Keratinocyte (primary cell): ENCODE results near the gene CDKN3. TPM values are rescaled to one million over a fixed set of nuclear protein-coding genes. Genes with fewer than 3 reads are reported as not detected.
A peak's percentile ranks its signal among the peaks of the same experiment; 100 is the strongest.

ENCODE experiments used
- DNase-seq: peaks from one replicate; pipeline ENCODE4 v3.0.0-alpha.2; 2011; ENCODE audit warnings: low read depth, missing footprints, low spot score
- FAIRE-seq: peaks from 2 replicates; lab custom pipeline; 2011; peaks lifted over from hg19 to GRCh38; lab: Jason Lieb, UNC
- H2AFZ ChIP-seq: 2 replicates; pipeline ENCODE4 v1.6.0; 2012; ENCODE audit warnings: low read length, control low read depth, inconsistent platforms; ENCODE audit not compliant: control insufficient read depth
- H3K27ac ChIP-seq: 2 replicates; pipeline ENCODE4 v1.5.1; 2011; ENCODE audit warnings: low read length; ENCODE audit not compliant: control insufficient read depth, insufficient read depth
- H3K27me3 ChIP-seq: 3 replicates; pipeline ENCODE4 v1.6.0; 2011; ENCODE audit warnings: low read length; ENCODE audit not compliant: control insufficient read depth, insufficient read depth; ENCODE audit errors: extremely low read depth
- H3K36me3 ChIP-seq, 2 experiments: 2 replicates in 1 of 2; 3 replicates in 1 of 2; pipeline ENCODE4 v1.5.1; 2011; ENCODE audit warnings: low read length in 2 of 2, mild to moderate bottlenecking in 1 of 2; ENCODE audit not compliant: control insufficient read depth in 2 of 2, insufficient read depth in 2 of 2; ENCODE audit errors: extremely low read depth in 1 of 2
- H3K4me1 ChIP-seq: 3 replicates; pipeline ENCODE4 v1.5.1; 2011; ENCODE audit warnings: low read length; ENCODE audit not compliant: control insufficient read depth, insufficient read depth; ENCODE audit errors: extremely low read depth
- H3K4me2 ChIP-seq: 3 replicates; pipeline ENCODE4 v1.6.0; 2011; ENCODE audit warnings: low read depth, low read length; ENCODE audit not compliant: control insufficient read depth, insufficient read depth; ENCODE audit errors: extremely low read depth
- H3K4me3 ChIP-seq, 3 experiments: fragments of 200-600 bp in 1 of 3; sonication (generic) in 1 of 3; 2 replicates in 2 of 3; 3 replicates in 1 of 3; pipeline ENCODE4 v1.5.1; 2011 to 2016; ENCODE audit warnings: low read length in 3 of 3, mild to moderate bottlenecking in 3 of 3, control low read depth in 2 of 3, inconsistent platforms in 1 of 3, low read depth in 1 of 3, mixed read lengths in 1 of 3, mixed run types in 1 of 3, moderate library complexity in 1 of 3; ENCODE audit not compliant: control insufficient read depth in 2 of 3, insufficient read depth in 2 of 3; ENCODE audit errors: extremely low read depth in 1 of 3
- H3K79me2 ChIP-seq: 2 replicates; pipeline ENCODE4 v1.6.0; 2012; ENCODE audit warnings: low read length; ENCODE audit not compliant: control insufficient read depth, insufficient read depth
- H3K9ac ChIP-seq: 3 replicates; pipeline ENCODE4 v1.6.0; 2011; ENCODE audit warnings: low read length; ENCODE audit not compliant: control insufficient read depth, insufficient read depth; ENCODE audit errors: extremely low read depth
- H3K9me1 ChIP-seq: 3 replicates; pipeline ENCODE4 v1.6.0; 2011; ENCODE audit warnings: low read length; ENCODE audit not compliant: control insufficient read depth, insufficient read depth; ENCODE audit errors: extremely low read depth
- H3K9me3 ChIP-seq: 2 replicates; pipeline ENCODE4 v1.5.1; 2012; ENCODE audit warnings: low read depth, low read length; ENCODE audit not compliant: control insufficient read depth
- H4K20me1 ChIP-seq: 3 replicates; pipeline ENCODE4 v1.6.0; 2011; ENCODE audit warnings: low read length; ENCODE audit not compliant: control insufficient read depth, insufficient read depth; ENCODE audit errors: extremely low read depth
- EZH2 ChIP-seq: IDR thresholded peaks from one replicate; pipeline ENCODE4 v1.6.1; 2012; ENCODE audit warnings: inconsistent platforms, mild to moderate bottlenecking, low read length, moderate library complexity
- dilution Hi-C: fragments of 300-500 bp; cut with MboI; formaldehyde crosslinking; loops from one replicate; pipeline ENCODE4 v1.7.0; 2020; ENCODE audit warnings: low sequenced_read_pairs; ENCODE audit not compliant: extremely low pct_ligation_motif_present
- polyA plus RNA-seq, 5 experiments: library from polyadenylated mRNA; depleted of rRNA in 3 of 5; stranded (reverse) in 3 of 5; stranded (forward) in 1 of 5; unstranded in 1 of 5; fragments of >200 nt; gene quantifications; 1 replicate in 1 of 5; 2 replicates in 3 of 5; 3 replicates in 1 of 5; pipeline versions ENCODE4 v1.2.1 to v1.2.3, GENCODE V29; 2011 to 2012; ENCODE audit warnings: missing spikeins in 2 of 5, low read depth in 1 of 5, low replicate concordance in 1 of 5
- TF ChIP-seq, protein P1 (sequence below), 3 experiments: IDR thresholded peaks in 1 of 3; conservative IDR thresholded peaks in 1 of 3; optimal IDR thresholded peaks in 1 of 3; 2 replicates in 2 of 3; 3 replicates in 1 of 3; pipeline versions ENCODE3 to v1.5.1; 2011; ENCODE audit warnings: low read length in 3 of 3, mild to moderate bottlenecking in 3 of 3, moderate library complexity in 2 of 3, control low read depth in 1 of 3, inconsistent platforms in 1 of 3; ENCODE audit not compliant: insufficient read depth in 2 of 3; ENCODE audit errors: extremely low read depth in 1 of 3

The CDKN3 gene
- polyA plus RNA-seq, 1 donor (not counting 4 experiments of a cell fraction or from before 2014, with no cell fraction given): 51.6 TPM

DNA sequence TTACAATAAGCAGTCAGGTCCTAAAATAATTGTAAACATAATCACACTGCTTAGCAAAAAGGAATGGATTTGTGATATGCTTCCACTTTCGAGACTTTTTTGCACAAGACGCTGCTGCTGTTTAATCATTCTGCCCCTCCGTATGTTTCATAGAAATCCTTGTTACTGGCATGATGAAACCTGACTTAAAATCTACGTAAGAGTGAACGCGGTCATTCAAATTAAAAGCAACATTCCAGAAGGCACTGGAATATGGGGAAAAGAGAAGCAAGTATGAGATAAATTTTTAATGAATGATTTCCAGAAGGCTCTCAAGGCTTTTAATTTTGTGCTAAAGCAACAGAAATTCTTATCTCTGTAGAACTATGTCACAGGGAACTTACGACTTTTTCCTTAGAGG, 43.2 kb downstream of the CDKN3 start:
- H4K20me1 ChIP-seq: peaks cover 5% of the 10 kb centered on the region
- no peaks in the 10 kb centered on the region for H3K27me3 ChIP-seq
- peaks cover 55% of the 10 kb centered on the region for H3K79me2 ChIP-seq
- TF ChIP-seq, protein P1, sequence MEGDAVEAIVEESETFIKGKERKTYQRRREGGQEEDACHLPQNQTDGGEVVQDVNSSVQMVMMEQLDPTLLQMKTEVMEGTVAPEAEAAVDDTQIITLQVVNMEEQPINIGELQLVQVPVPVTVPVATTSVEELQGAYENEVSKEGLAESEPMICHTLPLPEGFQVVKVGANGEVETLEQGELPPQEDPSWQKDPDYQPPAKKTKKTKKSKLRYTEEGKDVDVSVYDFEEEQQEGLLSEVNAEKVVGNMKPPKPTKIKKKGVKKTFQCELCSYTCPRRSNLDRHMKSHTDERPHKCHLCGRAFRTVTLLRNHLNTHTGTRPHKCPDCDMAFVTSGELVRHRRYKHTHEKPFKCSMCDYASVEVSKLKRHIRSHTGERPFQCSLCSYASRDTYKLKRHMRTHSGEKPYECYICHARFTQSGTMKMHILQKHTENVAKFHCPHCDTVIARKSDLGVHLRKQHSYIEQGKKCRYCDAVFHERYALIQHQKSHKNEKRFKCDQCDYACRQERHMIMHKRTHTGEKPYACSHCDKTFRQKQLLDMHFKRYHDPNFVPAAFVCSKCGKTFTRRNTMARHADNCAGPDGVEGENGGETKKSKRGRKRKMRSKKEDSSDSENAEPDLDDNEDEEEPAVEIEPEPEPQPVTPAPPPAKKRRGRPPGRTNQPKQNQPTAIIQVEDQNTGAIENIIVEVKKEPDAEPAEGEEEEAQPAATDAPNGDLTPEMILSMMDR (optimal IDR thresholded peaks at IDR 0.05 in 1 of 3, IDR thresholded peaks at IDR 0.05 in 1 of 3, conservative IDR thresholded peaks at IDR 0.05 in 1 of 3; ENCODE audit: extremely low read depth in 1 of 3, insufficient read depth in 2 of 3, low read length in 3 of 3): no peak
- no peak for TF ChIP-seq EZH2
- H3K9me3 ChIP-seq: no peaks in the 10 kb centered on the region
- H2AFZ ChIP-seq: no peak overlapping the region
- peaks cover 4% of the 10 kb centered on the region for H3K9me1 ChIP-seq
- FAIRE-seq (no peak), DNase-seq (no peak)
- peaks cover 40% of the 10 kb centered on the region for H3K4me1 ChIP-seq
- H3K36me3 ChIP-seq: peaks cover 0 to 3% of the 10 kb centered on the region in 2 experiments
- dilution Hi-C loops: no loop called here
- H3K9ac ChIP-seq: peak overlapping the region; percentile 93
- peak overlapping the region; percentile 94 for H3K27ac ChIP-seq
- H3K4me2 ChIP-seq: peak overlapping the region; percentile 98
- peak overlapping the region; percentile 50 to 99 (median 94) for H3K4me3 ChIP-seq

DNA sequence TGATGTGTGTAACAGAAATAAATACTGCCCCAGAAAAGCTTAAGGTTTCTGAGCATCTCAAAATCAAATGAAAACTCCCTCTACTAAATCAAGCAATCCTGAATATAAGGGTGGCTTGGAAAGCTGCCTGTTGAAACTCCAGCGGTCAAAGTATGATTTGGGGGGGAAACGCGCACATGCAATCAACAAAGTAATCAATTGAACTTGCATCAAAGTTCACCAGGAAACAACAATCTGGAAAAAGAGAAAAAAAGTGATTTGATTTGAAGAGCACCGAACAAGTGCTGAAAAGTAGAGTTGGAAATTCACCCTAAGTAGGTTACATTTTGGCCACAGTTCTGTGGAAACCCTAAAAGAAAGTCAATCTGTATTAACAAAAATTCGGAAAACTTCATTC, 43.7 kb downstream of the CDKN3 start:
- Histone ChIP-seq H3K27me3 (no peaks in the 10 kb centered on the region), H3K4me2 (peak overlapping the region; percentile 98), H3K9ac (peak overlapping the region; percentile 93), H3K4me3 (peak overlapping the region; percentile 50 to 99 (median 94)), H3K79me2 (peaks cover 51% of the 10 kb centered on the region), H4K20me1 (peaks cover 5% of the 10 kb centered on the region), H3K9me3 (no peaks in the 10 kb centered on the region), H2AFZ (peak overlapping the region; percentile 74), H3K4me1 (peaks cover 36% of the 10 kb centered on the region), H3K9me1 (peaks cover 4% of the 10 kb centered on the region), H3K27ac (peak overlapping the region; percentile 94), H3K36me3 (peaks cover 0 to 3% of the 10 kb centered on the region in 2 experiments)
- no peak for FAIRE-seq
- DNase-seq: no peak
- dilution Hi-C loops: no loop called here
- TF ChIP-seq, protein P1 (optimal IDR thresholded peaks at IDR 0.05 in 1 of 3, IDR thresholded peaks at IDR 0.05 in 1 of 3, conservative IDR thresholded peaks at IDR 0.05 in 1 of 3; ENCODE audit: extremely low read depth in 1 of 3, insufficient read depth in 2 of 3, low read length in 3 of 3): no peak
- no peak for TF ChIP-seq EZH2
